CD4-positive, alpha-beta memory T cell (primary cell): Measurements from ENCODE around the gene KANSL2. TPM values are rescaled to one million over a fixed set of nuclear protein-coding genes. Genes with fewer than 3 reads are reported as not detected.
"Not testable (repeated sequence)": the region's sequence is repeated elsewhere in the genome, so short reads cannot be mapped to it uniquely, and the experiment has no call there.

Experiments used
- CTCF ChIA-PET: fragments of 350-600 bp; sonication (Branson Sonifier 250); formaldehyde crosslinking; loops from one replicate; lab custom pipeline; 2021; ENCODE audit warnings: inconsistent platforms; ENCODE audit not compliant: partially characterized antibody; lab: Charles Lee
- POLR2A ChIA-PET: fragments of 350-600 bp; sonication (Branson Sonifier 250); formaldehyde crosslinking; loops from one replicate; lab custom pipeline; 2021; ENCODE audit not compliant: partially characterized antibody; lab: Charles Lee
- DNase-seq, 5 donors: peaks; one replicate each; pipeline versions ENCODE4 v3.0.0 to v3.0.0-alpha.2; 2020 to 2022; ENCODE audit warnings: mixed read lengths in 1 of 5
- H3K27ac ChIP-seq: one replicate; pipeline ENCODE4 v1.7.0; 2013; ENCODE audit warnings: low read depth, low read length
- H3K27me3 ChIP-seq: 2 replicates; pipeline ENCODE4 v1.7.0; 2013; ENCODE audit warnings: mild to moderate bottlenecking, low read length, moderate library complexity; ENCODE audit not compliant: insufficient read depth
- H3K36me3 ChIP-seq: 2 replicates; pipeline ENCODE4 v1.7.0; 2013; ENCODE audit warnings: mild to moderate bottlenecking, low read length, moderate library complexity; ENCODE audit not compliant: insufficient read depth
- H3K4me1 ChIP-seq: 2 replicates; pipeline ENCODE4 v1.7.0; 2013; ENCODE audit warnings: mild to moderate bottlenecking, low read length, moderate library complexity; ENCODE audit not compliant: insufficient read depth
- H3K4me3 ChIP-seq, 2 donors: one replicate each; pipeline ENCODE4 v1.7.0; 2013; ENCODE audit warnings: low read length in 2 of 2, mild to moderate bottlenecking in 1 of 2
- H3K9me3 ChIP-seq, 2 donors: one replicate each; pipeline ENCODE4 v1.7.0; 2013; ENCODE audit warnings: low read length in 2 of 2, control low read depth in 1 of 2; ENCODE audit not compliant: control insufficient read depth in 1 of 2
- H3K27ac Mint-ChIP-seq, 7 donors: one replicate each; pipeline ENCODE4 v1.8.0; 2020 to 2021; ENCODE audit warnings: mixed read lengths in 7 of 7, mild to moderate bottlenecking in 6 of 7, inconsistent platforms in 3 of 7, moderate library complexity in 3 of 7
- H3K27me3 Mint-ChIP-seq, 2 donors: one replicate each; pipeline ENCODE4 v1.8.0; 2020 to 2021; ENCODE audit warnings: mixed read lengths in 2 of 2
- H3K36me3 Mint-ChIP-seq, 2 donors: one replicate each; pipeline ENCODE4 v1.8.0; 2020 to 2021; ENCODE audit warnings: mixed read lengths in 2 of 2, inconsistent platforms in 1 of 2, mild to moderate bottlenecking in 1 of 2
- H3K4me1 Mint-ChIP-seq, 4 donors: one replicate each; pipeline ENCODE4 v1.8.0; 2020 to 2021; ENCODE audit warnings: mixed read lengths in 4 of 4, mild to moderate bottlenecking in 1 of 4
- H3K4me3 Mint-ChIP-seq, 8 donors: one replicate each; pipeline ENCODE4 v1.8.0; 2020 to 2021; ENCODE audit warnings: mixed read lengths in 8 of 8, mild to moderate bottlenecking in 7 of 8, moderate library complexity in 6 of 8, inconsistent platforms in 3 of 8
- H3K9me3 Mint-ChIP-seq, 8 donors: one replicate each; pipeline ENCODE4 v1.8.0; 2020 to 2021; ENCODE audit warnings: mixed read lengths in 8 of 8, mild to moderate bottlenecking in 5 of 8, inconsistent platforms in 3 of 8, moderate library complexity in 1 of 8
- intact Hi-C: fragments of 100-400 bp; cut with micrococcal nuclease; formaldehyde crosslinking; loops from one replicate; pipeline ENCODE4 v1.15.1; 2023
- polyA plus RNA-seq, 2 donors: library from polyadenylated mRNA; unstranded; fragments of 300-500 nt; fragmentation: Illumina TruSeq; gene quantifications; one replicate each; pipeline ENCODE4 v1.2.3, GENCODE V29; 2021
- total RNA-seq, 2 experiments: library from RNA; stranded (reverse); gene quantifications; one replicate each; pipeline ENCODE4 v1.2.3, GENCODE V29; 2021

KANSL2 gene
- total and polyA plus RNA-seq, 4 experiments from 2014 or later: 32.7 to 66.8 (median 55.9) TPM

- intact Hi-C loops: no loop called here
- H3K27me3 Mint-ChIP-seq: no peaks in the 10 kb centered on the region
- Histone ChIP-seq H3K9me3 (no peaks in the 10 kb centered on the region), H3K27me3 (no peaks in the 10 kb centered on the region), H3K4me3 (no peak overlapping the region), H3K36me3 (peaks cover 26% of the 10 kb centered on the region), H3K4me1 (peaks cover 57% of the 10 kb centered on the region), H3K27ac (no peak overlapping the region)
- DNase-seq: no peak
- peaks cover 16 to 62% of the 10 kb centered on the region in 2 donors for H3K36me3 Mint-ChIP-seq
- H3K4me3 Mint-ChIP-seq: peak overlapping the region; percentile 70 to 98 (median 79)
- H3K9me3 Mint-ChIP-seq: no peaks in the 10 kb centered on the region
- ChIA-PET POLR2A (interaction anchor here (1.5 kb wide), 1 partner anchor 11 kb away, joined by 3 read pairs; no protein-coding TSS in a partner anchor), CTCF (no interaction called here)
- H3K4me1 Mint-ChIP-seq: peaks cover 40 to 67% (median 52%) of the 10 kb centered on the region in 4 donors
- peak overlapping the region in 4 of 7 donors; percentile 39 to 85 (median 64) for H3K27ac Mint-ChIP-seq
Measured at GRCh38 chr12:48678551-48679185, 3.4 kb downstream of the KANSL2 start.

GRCh38 chr12:48671231-48671856, 10.7 kb downstream of the KANSL2 start:
- Histone ChIP-seq H3K4me3 (no peak overlapping the region), H3K9me3 (no peaks in the 10 kb centered on the region), H3K27ac (no peak overlapping the region), H3K36me3 (peaks cover 64% of the 10 kb centered on the region), H3K4me1 (peaks cover 10% of the 10 kb centered on the region), H3K27me3 (no peaks in the 10 kb centered on the region)
- no peaks in the 10 kb centered on the region for H3K9me3 Mint-ChIP-seq
- DNase-seq: no peak
- POLR2A ChIA-PET: interaction anchor here (1.9 kb wide), 1 partner anchor 11 kb away, joined by 10 read pairs; the partner anchor contains the start of gene KANSL2
- no peaks in the 10 kb centered on the region for H3K27me3 Mint-ChIP-seq
- peaks cover 26 to 58% of the 10 kb centered on the region in 2 donors for H3K36me3 Mint-ChIP-seq
- H3K27ac Mint-ChIP-seq: no peak overlapping the region
- H3K4me3 Mint-ChIP-seq: no peak overlapping the region
- CTCF ChIA-PET: no interaction called here
- peaks cover 7 to 19% (median 14%) of the 10 kb centered on the region in 4 donors for H3K4me1 Mint-ChIP-seq
- intact Hi-C loops: no loop called here

- Mint-ChIP-seq H3K4me1 (peaks cover 5 to 15% (median 10%) of the 10 kb centered on the region in 4 donors), H3K27me3 (no peaks in the 10 kb centered on the region), H3K27ac (peak overlapping the region in 1 of 7 donors; percentile 59), H3K36me3 (peaks cover 30 to 55% of the 10 kb centered on the region in 2 donors), H3K9me3 (no peaks in the 10 kb centered on the region), H3K4me3 (no peak overlapping the region)
- Histone ChIP-seq H3K9me3 (no peaks in the 10 kb centered on the region), H3K27ac (no peak overlapping the region), H3K36me3 (peaks cover 68% of the 10 kb centered on the region), H3K4me1 (no peaks in the 10 kb centered on the region), H3K4me3 (no peak overlapping the region), H3K27me3 (no peaks in the 10 kb centered on the region)
- CTCF ChIA-PET: interaction anchor here (1.4 kb wide), 1 partner anchor 11 kb away, joined by 3 read pairs; no protein-coding TSS in a partner anchor
- intact Hi-C loops: no loop called here
- DNase-seq: no peak
- POLR2A ChIA-PET: interaction anchor here (1.2 kb wide), 1 partner anchor 13 kb away, joined by 4 read pairs; the partner anchor contains the start of gene KANSL2
Measured at GRCh38 chr12:48668996-48669395, 13.0 kb downstream of the KANSL2 start.

- Mint-ChIP-seq H3K36me3 (peaks cover 21 to 58% of the 10 kb centered on the region in 2 donors), H3K27ac (no peak overlapping the region), H3K4me1 (peaks cover 0 to 5% (median 0%) of the 10 kb centered on the region in 4 donors), H3K4me3 (no peak overlapping the region), H3K27me3 (no peaks in the 10 kb centered on the region), H3K9me3 (no peaks in the 10 kb centered on the region)
- no peak for DNase-seq
- no peaks in the 10 kb centered on the region for H3K9me3 ChIP-seq
- H3K27ac ChIP-seq: no peak overlapping the region
- no peaks in the 10 kb centered on the region for H3K27me3 ChIP-seq
- peaks cover 46% of the 10 kb centered on the region for H3K36me3 ChIP-seq
- intact Hi-C loops: no loop called here
- ChIA-PET POLR2A (no interaction called here), CTCF (no interaction called here)
- H3K4me3 ChIP-seq: no peak overlapping the region
- H3K4me1 ChIP-seq: no peaks in the 10 kb centered on the region
Measured at GRCh38 chr12:48659863-48660262, 22.2 kb downstream of the KANSL2 start.

DNA sequence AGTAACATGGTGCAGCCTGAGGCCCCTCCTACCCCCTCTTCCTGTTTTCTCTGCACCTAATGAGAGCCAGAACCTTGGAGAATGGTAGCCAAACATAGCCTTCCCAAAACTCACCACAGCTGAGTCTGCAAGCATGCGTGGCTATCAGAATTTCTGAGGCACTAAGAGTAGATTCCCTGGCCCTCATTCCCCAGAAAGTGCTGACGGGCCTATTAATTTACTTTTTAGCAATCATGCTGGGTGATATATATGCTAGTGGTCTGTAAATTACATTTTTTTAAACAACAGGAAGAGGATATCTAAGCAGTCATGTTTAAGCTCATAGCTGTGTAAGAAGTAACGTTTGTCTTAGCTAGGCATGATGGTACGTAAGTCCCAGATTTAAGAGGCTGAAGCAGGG, 30.4 kb downstream of the KANSL2 start:
- Histone ChIP-seq H3K4me1 (no peaks in the 10 kb centered on the region), H3K9me3 (no peaks in the 10 kb centered on the region), H3K36me3 (peaks cover 28% of the 10 kb centered on the region), H3K27ac (no peak overlapping the region), H3K27me3 (no peaks in the 10 kb centered on the region), H3K4me3 (no peak overlapping the region)
- POLR2A ChIA-PET: interaction anchor here (0.6 kb wide), 1 partner anchor 64 kb away, joined by 3 read pairs; the partner anchor contains the start of gene CCNT1
- Mint-ChIP-seq H3K27ac (peak overlapping the region in 2 of 7 donors; percentile 60 to 83), H3K4me3 (no peak overlapping the region), H3K27me3 (no peaks in the 10 kb centered on the region), H3K36me3 (peaks cover 34 to 61% of the 10 kb centered on the region in 2 donors), H3K9me3 (peaks cover 0 to 1% (median 0%) of the 10 kb centered on the region in 8 donors), H3K4me1 (peaks cover 0 to 9% (median 3%) of the 10 kb centered on the region in 4 donors)
- intact Hi-C loops: no loop called here
- DNase-seq: no peak
- CTCF ChIA-PET: interaction anchor here (0.5 to 0.7 kb wide), 2 partner anchors 24 to 468 kb away, joined by 3 to 4 read pairs; no protein-coding TSS in a partner anchor

GRCh38 chr12:48645354-48645753, 36.7 kb downstream of the KANSL2 start:
- H3K4me1 Mint-ChIP-seq, intact Hi-C loops: not testable (repeated sequence)

GRCh38 chr12:48643011-48643410, 39.0 kb downstream of the KANSL2 start:
- Histone ChIP-seq H3K27me3 (no peaks in the 10 kb centered on the region), H3K9me3 (no peaks in the 10 kb centered on the region), H3K4me1 (no peaks in the 10 kb centered on the region), H3K4me3 (no peak overlapping the region), H3K27ac (no peak overlapping the region), H3K36me3 (no peaks in the 10 kb centered on the region)
- POLR2A ChIA-PET: no interaction called here
- intact Hi-C loops: no loop called here
- peaks cover 21 to 43% of the 10 kb centered on the region in 2 donors for H3K36me3 Mint-ChIP-seq
- H3K27me3 Mint-ChIP-seq: no peaks in the 10 kb centered on the region
- H3K27ac Mint-ChIP-seq: no peak overlapping the region
- no peak for DNase-seq
- peaks cover 0 to 2% (median under 1%) of the 10 kb centered on the region in 4 donors for H3K4me1 Mint-ChIP-seq
- CTCF ChIA-PET: no interaction called here
- H3K9me3 Mint-ChIP-seq: peaks cover 0 to 11% (median 2%) of the 10 kb centered on the region in 8 donors
- no peak overlapping the region for H3K4me3 Mint-ChIP-seq

More at GRCh38 chr12:48645354-48645753, 36.7 kb downstream of the KANSL2 start:
- H3K36me3 Mint-ChIP-seq: peaks cover 30 to 32% of the 10 kb centered on the region in 2 donors
- H3K36me3 ChIP-seq, H3K27ac Mint-ChIP-seq, CTCF ChIA-PET, H3K27me3 Mint-ChIP-seq, DNase-seq, H3K27me3 ChIP-seq, H3K27ac ChIP-seq, H3K4me1 ChIP-seq, H3K9me3 Mint-ChIP-seq, H3K4me3 Mint-ChIP-seq, H3K4me3 ChIP-seq, H3K9me3 ChIP-seq: not testable (repeated sequence)
- POLR2A ChIA-PET: interaction anchor here (0.6 kb wide), 1 partner anchor 31 kb away, joined by 3 read pairs; no protein-coding TSS in a partner anchor
